Liver (tissue), 9 donors: ENCODE measurements around the gene GRIN1. TPM values are rescaled to one million over a fixed set of nuclear protein-coding genes. Genes with fewer than 3 reads are reported as not detected.

Experiments
- DNase-seq: peaks from one replicate; pipeline ENCODE4 v3.0.0-alpha.2; 2017; ENCODE audit warnings: low spot score
- H3K27ac ChIP-seq, 2 donors: one replicate each; pipeline ENCODE4 v1.7.0; 2013; ENCODE audit warnings: inconsistent platforms in 2 of 2, low read length in 2 of 2, control low read depth in 1 of 2, low read depth in 1 of 2, mild to moderate bottlenecking in 1 of 2
- H3K27me3 ChIP-seq, 4 donors: one replicate each; pipeline versions ENCODE4 v1.6.1 to v1.7.0; 2013; ENCODE audit warnings: low read length in 3 of 4, inconsistent platforms in 1 of 4, mild to moderate bottlenecking in 1 of 4, moderate library complexity in 1 of 4; ENCODE audit not compliant: control insufficient read depth in 4 of 4, insufficient read depth in 4 of 4
- H3K36me3 ChIP-seq, 4 donors: one replicate each; pipeline versions ENCODE4 v1.6.1 to v1.7.0; 2013; ENCODE audit warnings: low read length in 3 of 4, mild to moderate bottlenecking in 3 of 4, low read depth in 1 of 4, moderate library complexity in 1 of 4; ENCODE audit not compliant: control insufficient read depth in 4 of 4, insufficient read depth in 3 of 4
- H3K4me1 ChIP-seq, 4 donors: one replicate each; pipeline versions ENCODE4 v1.6.1 to v1.7.0; 2013; ENCODE audit warnings: low read length in 3 of 4, mild to moderate bottlenecking in 3 of 4, moderate library complexity in 1 of 4; ENCODE audit not compliant: control insufficient read depth in 4 of 4, insufficient read depth in 4 of 4
- H3K4me3 ChIP-seq, 3 donors: one replicate each; pipeline versions ENCODE4 v1.6.1 to v1.7.0; 2013; ENCODE audit warnings: low read length in 3 of 3, control low read depth in 1 of 3, low read depth in 1 of 3, mild to moderate bottlenecking in 1 of 3
- H3K9ac ChIP-seq, 2 donors: one replicate each; pipeline ENCODE4 v1.7.0; 2013; ENCODE audit warnings: low read length in 2 of 2, mild to moderate bottlenecking in 2 of 2, moderate library complexity in 2 of 2, control low read depth in 1 of 2, low read depth in 1 of 2
- H3K9me3 ChIP-seq, 4 donors: one replicate each; pipeline versions ENCODE4 v1.6.1 to v1.7.0; 2013; ENCODE audit warnings: low read length in 3 of 4; ENCODE audit not compliant: control insufficient read depth in 4 of 4
- ATF3 ChIP-seq: IDR thresholded peaks from 2 replicates; pipeline ENCODE4 v1.6.1; 2016; ENCODE audit warnings: antibody characterized with exemption
- CTCF ChIP-seq: fragments of 150-350 bp; IDR thresholded peaks from 2 replicates; pipeline ENCODE4 v1.5.1; 2017; ENCODE audit warnings: improper control_type of control experiment, low read depth, low read length; ENCODE audit not compliant: missing input control
- EGR1 ChIP-seq, 2 donors: IDR thresholded peaks; 2 replicates each; pipeline ENCODE4 v1.6.1; 2016 to 2018; ENCODE audit warnings: antibody characterized with exemption in 2 of 2, low read depth in 2 of 2
- FOXA1 ChIP-seq: IDR thresholded peaks from 2 replicates; pipeline ENCODE4 v1.6.1; 2016; ENCODE audit warnings: antibody characterized with exemption
- FOXA2 ChIP-seq: IDR thresholded peaks from 2 replicates; pipeline ENCODE4 v1.6.1; 2016; ENCODE audit warnings: antibody characterized with exemption
- GABPA ChIP-seq, 2 donors: IDR thresholded peaks in 1 of 2; conservative IDR thresholded peaks in 1 of 2; 2 replicates each; pipeline ENCODE4 v1.6.1; 2016; ENCODE audit warnings: antibody characterized with exemption in 2 of 2, mild to moderate bottlenecking in 1 of 2, moderate library complexity in 1 of 2
- HNF4A ChIP-seq, 2 donors: conservative IDR thresholded peaks; 2 replicates each; pipeline ENCODE4 v1.6.1; 2016; ENCODE audit warnings: antibody characterized with exemption in 2 of 2, mild to moderate bottlenecking in 2 of 2
- JUND ChIP-seq, 2 donors: IDR thresholded peaks; 2 replicates each; pipeline ENCODE4 v1.6.1; 2016; ENCODE audit warnings: antibody characterized with exemption in 2 of 2
- NR2F2 ChIP-seq: IDR thresholded peaks from 2 replicates; pipeline ENCODE4 v1.6.1; 2016; ENCODE audit warnings: antibody characterized with exemption
- RAD21 ChIP-seq, 2 donors: IDR thresholded peaks; 2 replicates each; pipeline ENCODE4 v1.6.1; 2016; ENCODE audit warnings: antibody characterized with exemption in 2 of 2, mild to moderate bottlenecking in 2 of 2
- REST ChIP-seq: IDR thresholded peaks from 2 replicates; pipeline ENCODE4 v1.6.1; 2016; ENCODE audit warnings: antibody characterized with exemption, mild to moderate bottlenecking
- RXRA ChIP-seq, 2 donors: IDR thresholded peaks; 2 replicates each; pipeline ENCODE4 v1.6.1; 2017 to 2018; ENCODE audit warnings: antibody characterized with exemption in 2 of 2, mild to moderate bottlenecking in 1 of 2
- SP1 ChIP-seq: IDR thresholded peaks from 2 replicates; pipeline ENCODE4 v1.6.1; 2018; ENCODE audit warnings: antibody characterized with exemption, mild to moderate bottlenecking
- ZBTB33 ChIP-seq: IDR thresholded peaks from 2 replicates; pipeline ENCODE4 v1.6.1; 2016; ENCODE audit warnings: antibody characterized with exemption
- WGBS: extraction: QIAGEN DNeasy Blood & Tissue Kit; methylation state at CpG from one replicate; pipeline ENCODE4 v1.1.7; 2013; 5-methylcytosine and 5-hydroxymethylcytosine counted together
- polyA plus RNA-seq, 2 donors: library from polyadenylated mRNA; stranded (reverse) in 1 of 2; unstranded in 1 of 2; fragments of 200-250 nt in 1 of 2; fragments of >200 nt in 1 of 2; fragmentation: Nextera tagmentation in 1 of 2; extraction: Ambion mirVana in 1 of 2; gene quantifications; one replicate each; pipeline versions ENCODE4 v1.2.1 to v1.2.3, GENCODE V29; 2013 to 2015
- total RNA-seq, 2 donors: library from RNA; depleted of rRNA; stranded (reverse); fragments of >200 nt; gene quantifications; one replicate each; pipeline ENCODE4 v1.2.3, GENCODE V29; 2014
- donor health status: healthy.
- donor health status: healthy.
- donor health status: healthy.
- donor health status: healthy.
- donor health status: healthy.

The GRIN1 gene
- total and polyA plus RNA-seq, 4 donors: 0.05 TPM; not detected in 3

GRCh38 chr9:137176302-137177182 is 37.6 kb downstream of the GRIN1 start:
- Histone ChIP-seq H3K4me1 (no peaks in the 10 kb centered on the region), H3K9ac (no peak overlapping the region), H3K9me3 (no peaks in the 10 kb centered on the region), H3K36me3 (peaks cover 9 to 32% (median 15%) of the 10 kb centered on the region in 4 donors), H3K4me3 (no peak overlapping the region), H3K27me3 (no peaks in the 10 kb centered on the region), H3K27ac (no peak overlapping the region)
- WGBS: 61% methylated on average over 17 of the region's 17 CpGs
- no peak for DNase-seq
- TF ChIP-seq SP1 (no peak), FOXA2 (no peak), ZBTB33 (no peak), RAD21 (IDR thresholded peaks at IDR 0.05) (peak in 1 of 2 donors; percentile 78), EGR1 (IDR thresholded peaks at IDR 0.05; ENCODE audit: low read depth in 2 of 2) (no peak), HNF4A (conservative IDR thresholded peaks at IDR 0.05) (no peak), RXRA (IDR thresholded peaks at IDR 0.05) (no peak), FOXA1 (no peak), REST (no peak), CTCF (peak; percentile 50), ATF3 (no peak)

GRCh38 chr9:137178201-137178938 is 39.4 kb downstream of the GRIN1 start:
- Histone ChIP-seq H3K9me3 (no peaks in the 10 kb centered on the region), H3K4me3 (no peak overlapping the region), H3K36me3 (peaks cover 11 to 47% (median 22%) of the 10 kb centered on the region in 4 donors), H3K9ac (no peak overlapping the region), H3K27me3 (no peaks in the 10 kb centered on the region), H3K27ac (no peak overlapping the region), H3K4me1 (no peaks in the 10 kb centered on the region)
- no peak for TF ChIP-seq JUND (IDR thresholded peaks at IDR 0.05)
- TF ChIP-seq GABPA (IDR thresholded peaks at IDR 0.05 in 1 of 2, conservative IDR thresholded peaks at IDR 0.05 in 1 of 2): no peak
- no peak for TF ChIP-seq NR2F2
- no peak for DNase-seq
- WGBS: 92% methylated on average over 23 of the region's 23 CpGs
